GM10248 (cell line): ENCODE data around the gene SLC16A12.
"Not testable (repeated sequence)": the region's sequence is repeated elsewhere in the genome, so short reads cannot be mapped to it uniquely, and the experiment has no call there.

Experiments
- CTCF ChIA-PET: fragments of 300-600 bp; sonication (Branson Sonifier 250); formaldehyde crosslinking; extraction: SDS; loops from one replicate; lab custom pipeline; 2021; ENCODE audit warnings: antibody characterized with exemption; lab: Yijun Ruan, JAX
- POLR2A ChIA-PET: fragments of 350-650 bp; sonication (Branson Sonifier 250); formaldehyde crosslinking; extraction: SDS; loops from one replicate; lab custom pipeline; 2020; ENCODE audit warnings: antibody characterized with exemption; lab: Yijun Ruan, JAX
- DNase-seq: peaks from one replicate; pipeline ENCODE4 v3.0.0; 2012; ENCODE audit errors: extremely low spot score
- CTCF ChIP-seq: IDR thresholded peaks from 2 replicates; pipeline ENCODE4 v1.5.1; 2012; ENCODE audit warnings: mild to moderate bottlenecking, low read depth; ENCODE audit errors: extremely low read depth, missing control alignments, control extremely low read depth

Gene SLC16A12

GRCh38 chr10:89550509-89550908 lies 15.1 kb upstream of the SLC16A12 start:
- CTCF ChIA-PET, result interaction anchor here (1.3 to 1.4 kb wide), 2 partner anchors 12 to 14 kb away, joined by 4 to 6 read pairs; no protein-coding TSS in a partner anchor
- POLR2A ChIA-PET, result no interaction called here
- DNase-seq, result no peak
- no peak for TF ChIP-seq CTCF

GRCh38 chr10:89549510-89549909 lies 14.1 kb upstream of the SLC16A12 start:
- POLR2A ChIA-PET, result no interaction called here
- TF ChIP-seq CTCF, result no peak
- CTCF ChIA-PET, result interaction anchor here (1.3 to 1.7 kb wide), 3 partner anchors 9 to 15 kb away, joined by 3 to 4 read pairs (median 3); partner anchors contain the start of gene SLC16A12
- no peak for DNase-seq

DNA sequence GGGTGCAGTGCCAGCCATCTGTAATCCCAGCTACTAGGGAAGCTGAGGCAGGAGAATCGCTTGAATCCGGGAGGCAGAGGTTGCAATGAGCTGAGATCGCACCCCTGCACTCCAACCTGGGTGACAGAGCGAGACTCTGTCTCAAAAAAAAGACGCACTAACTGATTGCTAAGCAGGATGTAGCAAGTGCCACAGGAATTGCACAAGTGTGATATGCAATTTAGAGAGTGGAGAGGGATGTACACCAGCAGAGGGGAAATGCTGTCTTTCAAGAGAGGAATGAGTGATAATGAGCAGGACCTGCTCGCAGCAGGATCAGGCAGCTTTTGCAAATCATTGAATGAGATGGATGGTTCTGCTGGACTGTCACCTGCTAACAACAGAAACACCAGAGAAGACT lies 13.3 kb upstream of the SLC16A12 start:
- no peak for TF ChIP-seq CTCF
- POLR2A ChIA-PET, result no interaction called here
- CTCF ChIA-PET, result interaction anchor here (1.2 to 1.7 kb wide), 3 partner anchors 10 to 27 kb away, joined by 3 read pairs; partner anchors contain the start of gene SLC16A12
- DNase-seq, result no peak

- POLR2A ChIA-PET, result no interaction called here
- TF ChIP-seq CTCF, result no peak
- CTCF ChIA-PET, result interaction anchor here (1.2 to 1.5 kb wide), 2 partner anchors 13 to 27 kb away, joined by 3 read pairs; partner anchors contain the start of gene SLC16A12
- no peak for DNase-seq
These were observed 12.6 kb upstream of the SLC16A12 start for GRCh38 chr10:89547853-89548513.

DNA sequence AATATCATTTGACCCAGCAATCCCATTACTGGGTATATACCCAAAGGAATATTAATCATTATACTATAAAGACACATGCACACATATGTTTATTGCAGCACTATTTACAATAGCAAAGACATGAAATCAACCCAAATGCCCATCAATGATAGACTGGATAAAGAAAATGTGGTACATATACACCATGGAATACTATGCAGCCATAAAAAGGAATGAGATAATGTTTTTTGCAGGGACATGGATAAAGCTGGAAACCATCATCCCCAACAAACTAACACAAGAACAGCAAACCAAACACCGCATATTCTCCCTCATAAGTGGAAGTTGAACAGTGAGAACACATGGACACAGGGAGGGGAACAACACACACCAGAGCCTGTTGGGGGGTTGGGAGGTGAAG lies 11.3 kb upstream of the SLC16A12 start:
- POLR2A ChIA-PET, CTCF ChIA-PET, DNase-seq: not testable (repeated sequence)

- CTCF ChIA-PET, result interaction anchor here (0.8 to 1.3 kb wide), 4 partner anchors 12 to 19 kb away, joined by 3 to 4 read pairs (median 3); no protein-coding TSS in a partner anchor
- POLR2A ChIA-PET, result no interaction called here
- no peak for DNase-seq
- TF ChIP-seq CTCF, result no peak
These were observed 8.4 kb upstream of the SLC16A12 start for GRCh38 chr10:89543841-89544240.

DNA sequence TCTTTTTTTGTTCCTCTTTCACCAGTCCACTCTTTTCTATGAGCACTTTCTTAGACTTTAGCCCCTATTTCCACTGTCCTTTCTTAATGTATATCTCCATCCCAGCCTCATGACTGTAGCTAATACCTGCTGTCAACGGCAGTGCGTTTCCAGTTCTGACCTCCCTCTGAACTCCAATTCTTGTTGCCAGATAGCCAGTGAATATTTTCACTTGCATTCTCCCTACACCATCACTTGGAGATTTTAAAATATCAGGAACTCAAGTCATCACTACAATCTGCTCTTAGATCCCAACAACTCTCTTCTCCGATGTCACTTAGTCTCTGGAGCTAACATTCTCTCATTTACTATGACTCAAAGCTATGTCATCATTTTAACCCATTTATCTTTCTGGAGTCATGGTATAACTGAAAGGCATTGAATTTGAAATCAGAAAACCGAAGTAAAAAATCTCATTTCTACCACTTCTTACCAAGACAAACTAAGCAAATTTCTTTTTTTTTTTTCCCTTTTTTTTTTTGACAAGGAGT lies 5.1 kb upstream of the SLC16A12 start:
- ChIA-PET CTCF (no interaction called here), POLR2A (no interaction called here)

More for the DNA sequence above, 5.1 kb upstream of the SLC16A12 start:
- DNase-seq, result no peak
- TF ChIP-seq CTCF, result no peak
